Urinary bladder (tissue), 4 donors: Measurements from ENCODE around the gene ASPHD2. TPM values are rescaled to one million over a fixed set of nuclear protein-coding genes. Genes with fewer than 3 reads are reported as not detected.
"Not testable (repeated sequence)": the region's sequence is repeated elsewhere in the genome, so short reads cannot be mapped to it uniquely, and the experiment has no call there.

Source experiments
- DNase-seq: peaks from one replicate; pipeline ENCODE4 v3.0.0-alpha.2; 2015; ENCODE audit errors: extremely low spot score
- H3K27ac ChIP-seq: one replicate; pipeline ENCODE4 v1.5.1; 2013; ENCODE audit warnings: low read depth, mild to moderate bottlenecking, moderate library complexity
- H3K36me3 ChIP-seq: one replicate; pipeline ENCODE4 v1.6.1; 2013; ENCODE audit warnings: mild to moderate bottlenecking, moderate library complexity; ENCODE audit not compliant: insufficient read depth
- H3K4me1 ChIP-seq: one replicate; pipeline ENCODE4 v1.6.1; 2013; ENCODE audit warnings: mild to moderate bottlenecking, moderate library complexity; ENCODE audit not compliant: insufficient read depth
- H3K4me3 ChIP-seq: one replicate; pipeline ENCODE4 v1.5.1; 2013; ENCODE audit warnings: low read depth, low read length
- WGBS: extraction: QIAGEN DNeasy Blood & Tissue Kit; methylation state at CpG from one replicate; pipeline ENCODE4 v1.1.7; 2013; 5-methylcytosine and 5-hydroxymethylcytosine counted together
- polyA plus RNA-seq: library from polyadenylated mRNA; stranded (reverse); fragments of 200-250 nt; gene quantifications from one replicate; pipeline ENCODE4 v1.2.3, GENCODE V29; 2013
- total RNA-seq: library from RNA; depleted of rRNA; stranded (reverse); fragments of >200 nt; gene quantifications from one replicate; pipeline ENCODE4 v1.2.3, GENCODE V29; 2014
- donor health status: healthy with polysubstance abuse.
- donor health status: healthy.

The ASPHD2 gene
- total and polyA plus RNA-seq, 2 donors: 0.53 to 0.58 TPM

DNA sequence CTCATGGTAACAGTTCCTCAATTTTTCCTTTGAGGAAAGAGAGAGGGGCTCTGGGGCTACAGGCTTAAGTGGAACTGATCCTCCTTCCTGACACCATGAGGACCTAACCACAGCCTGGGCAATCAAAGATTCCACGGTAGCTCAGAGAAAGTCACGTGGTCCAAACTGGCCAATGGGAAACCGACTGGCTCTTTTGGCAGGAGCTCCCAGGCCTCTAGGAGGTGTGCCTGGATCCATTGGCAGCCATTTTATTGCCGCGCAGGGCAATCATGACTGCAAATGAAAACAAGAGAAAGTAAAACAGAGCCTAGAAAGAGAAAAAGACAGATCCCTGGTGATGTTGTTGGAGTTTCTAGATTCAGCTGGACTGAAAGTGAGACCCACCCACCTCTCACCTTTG lies 27.3 kb upstream of the ASPHD2 start:
- WGBS: 72% methylated on average over 5 of the region's 5 CpGs
- DNase-seq: no peak
- Histone ChIP-seq H3K4me1 (no peaks in the 10 kb centered on the region), H3K27ac (no peak overlapping the region), H3K36me3 (no peaks in the 10 kb centered on the region), H3K4me3 (no peak overlapping the region)

DNA sequence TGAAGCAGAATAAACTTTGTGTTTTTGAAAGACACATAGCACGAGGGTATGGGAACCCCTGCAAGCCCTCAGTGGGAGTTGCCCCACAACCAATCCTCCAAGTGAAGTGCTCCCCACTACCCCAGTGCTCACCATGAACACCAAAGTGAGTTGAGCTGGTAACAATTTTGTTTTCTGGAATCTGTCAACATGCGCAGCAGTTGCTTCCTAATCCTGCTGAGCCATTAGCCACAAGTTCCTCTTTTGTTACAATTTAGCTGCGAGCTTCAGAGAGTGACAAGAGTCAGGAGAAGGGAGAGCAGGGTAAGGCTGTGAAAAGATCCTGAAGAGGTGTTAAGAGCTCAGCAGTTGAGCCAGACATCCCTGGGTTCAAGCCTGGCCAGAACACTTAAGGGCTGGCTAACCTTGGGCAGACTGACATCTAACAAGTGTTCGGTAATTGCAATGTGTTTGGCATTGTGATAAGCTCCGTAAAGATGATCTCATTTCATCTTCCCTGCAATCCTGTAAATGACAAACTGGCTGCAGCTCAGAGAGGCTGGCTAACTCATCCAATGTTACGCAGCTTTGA lies 24.1 kb upstream of the ASPHD2 start:
- Histone ChIP-seq H3K27ac (no peak overlapping the region), H3K36me3 (no peaks in the 10 kb centered on the region), H3K4me1 (no peaks in the 10 kb centered on the region), H3K4me3 (no peak overlapping the region)
- DNase-seq: no peak
- WGBS: 29% methylated on average over 6 of the region's 6 CpGs

DNA sequence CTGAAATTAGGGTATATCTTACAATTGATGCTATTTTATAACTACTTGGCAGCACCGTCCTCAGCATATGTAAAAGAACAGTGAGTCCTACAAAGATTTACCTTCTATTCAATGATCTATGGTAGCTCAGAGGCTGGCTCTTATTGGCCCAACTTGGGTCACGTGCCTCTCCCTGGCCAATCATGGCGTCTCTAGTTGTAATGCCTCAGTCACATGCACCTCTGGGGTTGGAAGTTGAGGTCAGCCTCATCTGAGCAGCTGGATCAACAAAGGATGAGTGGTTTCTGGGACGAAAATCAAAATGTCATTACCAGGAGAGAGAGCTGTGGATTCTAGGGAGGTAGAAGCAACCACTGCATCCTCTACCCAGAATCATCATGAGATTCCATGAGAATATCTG lies 22.9 kb upstream of the ASPHD2 start:
- DNase-seq: no peak
- WGBS: 83% methylated on average over 4 of the region's 4 CpGs

DNA sequence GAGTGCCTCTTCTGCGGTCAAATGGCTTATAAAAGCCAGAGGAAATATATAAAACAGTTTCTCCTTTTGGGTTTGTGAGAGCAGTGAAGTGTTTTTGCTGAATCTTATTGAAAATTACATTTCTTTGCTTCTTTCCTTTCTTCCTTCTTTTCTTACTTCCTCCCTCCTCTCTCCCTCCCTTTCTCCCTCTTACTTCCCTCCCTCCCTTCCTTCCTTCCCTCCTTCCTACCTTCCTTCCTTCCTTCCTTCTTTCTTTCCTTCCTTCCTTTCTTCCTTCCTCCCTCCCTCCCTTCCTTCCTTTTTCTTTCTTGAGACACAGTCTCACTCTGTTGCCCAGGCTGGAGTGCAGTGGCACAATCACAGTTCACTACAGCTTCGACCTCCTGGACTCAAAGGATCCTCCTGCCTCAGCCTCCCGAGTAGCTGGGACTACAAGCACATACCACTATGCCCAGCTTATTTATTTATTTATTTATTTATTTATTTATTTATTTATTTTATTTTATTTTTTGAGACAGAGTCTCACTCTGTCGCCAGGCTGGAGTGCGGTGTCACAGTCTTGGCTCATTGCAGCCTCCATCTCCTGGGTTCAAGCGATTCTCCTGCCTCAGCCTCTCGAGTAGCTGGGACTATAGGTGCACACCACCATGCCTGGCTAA lies 20.4 kb upstream of the ASPHD2 start:
- H3K4me3 ChIP-seq, H3K4me1 ChIP-seq, DNase-seq, H3K36me3 ChIP-seq, H3K27ac ChIP-seq: not testable (repeated sequence)
- 91% methylated on average over 7 of the region's 7 CpGs for WGBS

More for the DNA sequence above, 22.9 kb upstream of the ASPHD2 start:
- Histone ChIP-seq H3K4me3 (no peak overlapping the region), H3K36me3 (no peaks in the 10 kb centered on the region), H3K4me1 (no peaks in the 10 kb centered on the region), H3K27ac (no peak overlapping the region)

DNA sequence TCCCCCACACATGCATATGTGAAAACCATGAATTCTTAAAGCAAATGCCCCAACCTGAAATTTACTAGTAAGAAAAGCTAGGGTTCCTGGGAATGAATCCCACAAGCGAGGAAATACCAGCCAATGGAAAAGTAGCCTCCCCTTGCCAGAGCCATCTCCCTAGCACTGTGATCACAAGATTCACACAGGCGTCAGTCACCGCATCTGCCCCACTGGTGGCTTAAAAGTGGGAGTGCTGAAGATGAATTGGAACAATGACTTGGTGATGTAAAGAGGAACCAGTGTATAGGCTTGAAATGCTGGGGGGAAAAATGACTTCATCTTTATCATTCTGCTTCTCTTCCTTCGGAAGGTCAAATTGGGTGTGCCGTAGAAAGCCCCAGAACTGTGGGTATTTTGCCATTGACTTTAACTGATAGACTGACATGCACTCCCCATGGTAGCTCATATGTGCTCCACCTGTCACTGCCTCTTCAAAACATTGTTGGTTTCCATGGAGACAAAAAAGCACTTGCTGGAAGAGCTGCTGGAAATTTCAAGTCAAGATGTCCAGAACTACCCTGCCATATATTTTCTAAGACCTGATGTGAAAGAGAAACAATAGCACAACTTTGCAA lies 19.2 kb upstream of the ASPHD2 start:
- no peak for DNase-seq
- no peak overlapping the region for H3K4me3 ChIP-seq
- no peak overlapping the region for H3K27ac ChIP-seq
- 69% methylated on average over 5 of the region's 5 CpGs for WGBS
- no peaks in the 10 kb centered on the region for H3K4me1 ChIP-seq
- no peaks in the 10 kb centered on the region for H3K36me3 ChIP-seq

DNA sequence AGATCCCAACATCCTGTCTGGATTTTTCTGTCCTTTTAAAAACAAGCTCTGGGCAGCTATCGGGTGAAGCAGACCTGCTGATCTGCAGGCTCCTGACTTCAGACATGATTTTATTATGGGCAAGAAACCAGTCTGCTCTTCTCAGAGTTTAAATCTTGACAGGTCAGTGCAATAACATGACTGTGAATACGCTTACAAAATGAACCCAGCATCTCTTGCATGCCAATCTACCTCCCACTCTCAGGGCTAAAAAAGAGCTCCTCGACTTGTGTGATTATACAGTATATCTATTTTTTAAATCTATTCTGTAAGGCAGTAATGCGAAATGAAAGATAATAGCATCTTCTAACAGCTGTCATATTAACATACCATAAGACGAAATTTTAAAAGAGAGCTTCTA lies 18.7 kb upstream of the ASPHD2 start:
- no peak overlapping the region for H3K4me3 ChIP-seq
- no peaks in the 10 kb centered on the region for H3K4me1 ChIP-seq
- H3K36me3 ChIP-seq: no peaks in the 10 kb centered on the region
- no peak overlapping the region for H3K27ac ChIP-seq
- 55% methylated on average over 5 of the region's 5 CpGs for WGBS
- DNase-seq: no peak

DNA sequence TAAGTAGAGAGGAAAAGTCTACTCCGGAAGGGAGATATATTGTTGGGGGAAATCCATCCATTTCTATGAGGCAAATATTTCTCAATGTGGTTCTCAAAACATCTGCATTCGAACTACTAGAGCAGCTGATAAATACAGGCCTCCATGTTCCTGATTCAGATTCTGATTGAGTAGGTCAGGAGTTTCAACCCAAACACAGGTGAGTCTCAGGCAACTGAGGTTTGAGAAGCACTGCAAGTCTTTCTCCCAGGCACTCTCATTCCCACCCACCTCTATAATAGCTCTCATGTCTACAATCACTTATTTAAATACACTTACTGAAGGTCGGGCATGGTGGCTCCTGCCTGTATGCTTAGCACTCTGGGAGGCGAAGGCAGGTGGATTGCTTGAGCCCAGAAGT lies 14.7 kb upstream of the ASPHD2 start:
- WGBS: 80% methylated on average over 4 of the region's 4 CpGs
- no peak overlapping the region for H3K4me3 ChIP-seq
- H3K4me1 ChIP-seq: no peaks in the 10 kb centered on the region
- no peak for DNase-seq
- H3K27ac ChIP-seq: no peak overlapping the region
- H3K36me3 ChIP-seq: no peaks in the 10 kb centered on the region

DNA sequence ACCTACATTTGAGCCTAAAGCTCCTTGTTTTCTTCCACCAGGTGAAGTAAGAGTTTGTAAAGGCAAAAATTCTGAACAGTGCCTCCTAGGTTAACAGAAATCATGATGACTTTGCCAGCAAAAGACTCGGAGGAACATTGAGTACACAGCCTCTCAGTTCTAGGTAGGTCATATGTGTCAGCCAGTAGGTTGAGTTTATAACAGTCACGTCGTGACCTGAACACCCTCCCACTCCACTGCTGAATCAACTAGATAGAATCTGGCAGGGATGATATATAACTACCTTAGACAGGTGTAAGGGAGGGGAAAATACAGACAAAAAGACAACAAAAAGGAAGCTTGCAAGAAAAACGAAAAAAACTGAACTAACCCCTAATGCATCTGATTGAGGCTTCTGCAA lies 12.8 kb upstream of the ASPHD2 start:
- Histone ChIP-seq H3K36me3 (no peaks in the 10 kb centered on the region), H3K27ac (no peak overlapping the region), H3K4me1 (no peaks in the 10 kb centered on the region), H3K4me3 (no peak overlapping the region)
- WGBS: 64% methylated on average over 4 of the region's 4 CpGs
- DNase-seq: no peak

DNA sequence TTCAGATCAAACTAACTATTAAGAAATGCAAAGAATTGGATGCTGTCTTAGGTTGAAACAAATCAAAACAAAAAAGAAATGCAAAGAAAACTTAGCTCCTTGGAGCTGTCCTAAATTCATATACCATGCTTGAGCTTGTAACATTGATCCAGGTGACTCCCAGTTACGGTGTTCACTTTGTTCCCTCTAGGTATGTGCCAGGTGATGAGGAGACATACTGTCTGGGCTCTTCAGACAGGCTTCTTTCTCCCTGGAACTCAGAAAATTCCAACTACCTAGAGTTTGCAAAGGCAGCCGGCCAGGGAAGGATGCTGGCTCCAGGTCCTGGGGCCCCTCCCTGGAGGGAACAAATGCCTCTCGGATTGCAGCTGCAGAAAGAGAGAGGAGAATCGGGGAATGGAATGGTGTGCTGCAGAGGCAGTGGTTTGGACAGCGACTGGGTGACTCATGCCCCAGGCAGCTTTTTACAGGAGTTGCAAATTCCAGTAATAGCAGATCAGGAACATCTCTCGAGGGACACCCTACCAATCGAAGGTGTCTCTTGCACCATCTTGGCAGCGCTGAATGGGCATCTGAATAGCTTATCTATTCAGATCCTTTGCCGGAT lies 12.3 kb upstream of the ASPHD2 start:
- 26% methylated on average over 9 of the region's 9 CpGs for WGBS
- H3K4me3 ChIP-seq: no peak overlapping the region
- H3K36me3 ChIP-seq: no peaks in the 10 kb centered on the region
- no peaks in the 10 kb centered on the region for H3K4me1 ChIP-seq
- DNase-seq: no peak
- H3K27ac ChIP-seq: no peak overlapping the region

DNA sequence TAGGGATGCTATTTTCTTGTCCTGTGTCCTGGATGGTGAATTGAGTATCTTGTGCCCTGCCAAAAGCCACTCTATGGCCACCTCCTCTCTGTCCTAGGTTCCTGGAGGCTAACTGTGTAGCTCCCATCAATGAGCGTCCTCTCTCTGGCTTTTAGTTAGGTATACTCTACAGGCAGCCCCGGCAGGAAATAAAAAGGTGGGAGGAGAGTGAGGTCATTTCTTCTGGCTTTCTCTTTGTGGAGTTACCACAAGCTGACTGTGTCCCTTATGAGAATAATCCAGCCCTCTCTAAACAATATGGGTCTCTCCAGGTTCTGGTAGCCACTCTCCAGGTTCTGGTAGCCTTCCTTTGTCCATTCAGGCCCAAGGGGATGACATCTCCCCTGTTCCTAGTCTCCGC lies 11.7 kb upstream of the ASPHD2 start:
- Histone ChIP-seq H3K27ac (no peak overlapping the region), H3K4me3 (no peak overlapping the region), H3K4me1 (no peaks in the 10 kb centered on the region), H3K36me3 (no peaks in the 10 kb centered on the region)
- WGBS: 84% methylated on average over 3 of the region's 3 CpGs
- no peak for DNase-seq

DNA sequence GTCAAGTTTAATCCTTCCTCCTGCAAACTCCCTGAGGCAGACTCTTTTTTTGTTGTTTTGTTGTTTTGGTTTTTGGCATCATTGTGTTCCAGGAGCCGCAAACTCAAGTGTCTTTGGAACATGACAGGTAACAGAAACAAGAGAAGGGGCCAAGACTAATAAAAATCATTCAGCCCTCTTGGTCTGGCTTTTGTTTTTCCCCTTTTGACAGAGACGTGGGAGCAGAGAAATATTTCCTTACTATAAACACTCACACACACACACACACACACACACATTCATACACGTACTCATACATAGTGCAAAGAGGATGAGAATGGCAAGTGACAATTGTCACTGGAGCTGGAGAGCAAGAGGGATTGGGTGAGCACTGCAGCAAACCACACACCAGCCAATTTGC lies 10.4 kb upstream of the ASPHD2 start:
- H3K4me3 ChIP-seq: no peak overlapping the region
- WGBS: 18% methylated on average over 3 of the region's 3 CpGs
- H3K36me3 ChIP-seq: no peaks in the 10 kb centered on the region
- no peak overlapping the region for H3K27ac ChIP-seq
- H3K4me1 ChIP-seq: no peaks in the 10 kb centered on the region
- DNase-seq: no peak

DNA sequence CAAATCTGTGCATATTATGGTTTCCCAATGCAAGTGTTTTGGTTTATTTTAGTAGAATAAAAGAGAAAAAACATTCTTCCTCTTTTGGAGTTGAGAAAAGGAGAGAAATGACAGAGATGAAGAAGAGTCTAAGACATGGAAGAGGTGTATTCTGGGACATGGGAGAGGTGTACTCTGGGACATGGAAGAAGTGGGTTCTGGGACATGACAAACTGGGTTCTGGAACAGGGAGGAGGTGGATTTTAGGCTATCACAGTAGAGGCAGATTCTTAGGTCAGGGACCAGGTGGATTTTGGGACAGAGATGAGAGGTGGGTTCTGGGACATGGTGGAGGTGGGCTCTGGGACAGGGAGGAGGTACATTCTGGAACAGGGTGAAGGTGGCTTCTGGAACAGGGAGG lies 2.1 kb upstream of the ASPHD2 start:
- H3K4me3 ChIP-seq: no peak overlapping the region
- no peaks in the 10 kb centered on the region for H3K36me3 ChIP-seq
- H3K27ac ChIP-seq: no peak overlapping the region
- no peak for DNase-seq
- no peaks in the 10 kb centered on the region for H3K4me1 ChIP-seq

DNA sequence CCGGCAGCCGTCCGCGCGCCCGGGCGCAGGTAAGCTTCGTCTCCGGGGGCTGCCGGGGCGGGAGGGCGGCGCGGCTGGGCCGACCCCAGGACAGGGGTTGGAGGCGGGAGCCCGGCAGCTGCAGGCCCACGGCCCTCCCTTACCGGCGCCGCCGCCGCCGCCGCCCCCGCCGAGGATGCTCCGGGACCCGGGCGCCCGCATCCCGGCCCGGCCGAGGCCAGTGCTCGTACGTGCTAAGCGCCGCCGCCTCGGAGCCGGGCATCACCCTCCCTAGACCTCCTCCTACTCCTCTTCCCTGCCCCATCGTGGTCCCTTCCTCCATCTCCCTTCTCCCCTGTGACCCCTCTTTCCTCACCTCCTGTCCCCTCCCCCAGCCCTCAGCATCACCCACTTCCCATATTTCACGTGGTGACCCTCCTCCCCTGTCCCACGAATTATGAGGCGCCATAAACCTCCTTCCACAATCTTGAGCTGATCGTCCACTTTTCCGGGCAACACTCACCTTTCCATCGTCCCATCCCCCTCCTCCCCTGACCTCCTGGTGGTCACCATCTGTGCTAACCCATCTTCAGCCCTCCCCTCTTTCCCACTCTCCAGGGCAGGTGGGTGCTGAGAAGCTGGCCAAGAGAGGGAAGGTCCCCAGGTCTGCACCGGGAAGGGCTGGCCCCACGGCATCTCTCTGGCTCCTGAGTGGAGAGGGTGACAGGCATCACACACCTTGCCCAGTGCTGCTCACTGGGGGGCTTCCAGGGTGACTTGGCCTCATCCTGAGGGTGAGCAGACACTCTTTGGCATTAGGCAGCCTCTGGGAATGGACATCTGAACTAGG lies 612 bp downstream of the ASPHD2 start:
- 5% methylated on average over 50 of the region's 50 CpGs for WGBS
- no peaks in the 10 kb centered on the region for H3K4me1 ChIP-seq
- no peak overlapping the region for H3K27ac ChIP-seq
- H3K36me3 ChIP-seq: no peaks in the 10 kb centered on the region
- H3K4me3 ChIP-seq: peak overlapping the region; percentile 92
- DNase-seq: no peak
